ENCODE measurements around the gene ANKRD12. TPM values are rescaled to one million over a fixed set of nuclear protein-coding genes. Genes with fewer than 3 reads are reported as not detected.
"Not testable (repeated sequence)": the region's sequence is repeated elsewhere in the genome, so short reads cannot be mapped to it uniquely, and the experiment has no call there.

The ANKRD12 gene
- total and polyA plus RNA-seq, 2 donors (not counting 1 experiment from before 2014, with no cell fraction given) = 8.0 to 183 TPM

- CTCF ChIA-PET = interaction anchor here (0.7 to 1.6 kb wide), 4 partner anchors 8 to 94 kb away, joined by 3 to 4 read pairs (median 3); no protein-coding TSS in a partner anchor
- Histone ChIP-seq H3K79me2 (ENCODE audit: control insufficient read depth, insufficient read depth, low read length) (peaks cover 99% of the 10 kb centered on the region), H3K4me2 (replicated peaks; ENCODE audit: low read depth, low read length, poor library complexity, severe bottlenecking) (no peak overlapping the region), H3K4me1 (ENCODE audit: control insufficient read depth in 2 of 2, insufficient read depth in 2 of 2, low read length in 2 of 2) (peaks cover 0 to 22% of the 10 kb centered on the region in 2 donors), H3K9me3 (ENCODE audit: control extremely low read depth in 1 of 3, control insufficient read depth in 2 of 3, insufficient read depth in 1 of 3, low read length in 2 of 3) (peaks cover 0 to 12% (median 7%) of the 10 kb centered on the region in 3 donors), H3K27me3 (replicated peaks in 1 of 4; ENCODE audit: control extremely low read depth in 1 of 4, control insufficient read depth in 3 of 4, insufficient read depth in 4 of 4, low read length in 3 of 4) (no peaks in the 10 kb centered on the region), H2AFZ (ENCODE audit: insufficient read depth, low read depth, low read length, poor library complexity, severe bottlenecking) (no peak overlapping the region), H3K4me3 (ENCODE audit: control extremely low read depth in 1 of 5, extremely low read depth in 1 of 5, insufficient read depth in 1 of 5, low read depth in 2 of 5, low read length in 4 of 5) (no peak overlapping the region), H3K36me3 (replicated peaks in 1 of 2; ENCODE audit: control extremely low read depth in 1 of 2, control insufficient read depth in 1 of 2, extremely low read depth in 1 of 2, insufficient read depth in 2 of 2, low read length in 1 of 2) (peaks cover 1 to 14% of the 10 kb centered on the region in 2 experiments), H4K20me1 (ENCODE audit: control insufficient read depth, insufficient read depth, low read length, poor library complexity, severe bottlenecking) (peaks cover 92% of the 10 kb centered on the region), H3K27ac (ENCODE audit: low read length in 2 of 2) (no peak overlapping the region), H3K9ac (ENCODE audit: low read length) (no peak overlapping the region)
- Mint-ChIP-seq H3K27me3 (no peaks in the 10 kb centered on the region), H3K27ac (no peak overlapping the region), H3K4me3 (no peak overlapping the region), H3K9me3 (ENCODE audit: insufficient read depth) (peaks cover 13% of the 10 kb centered on the region), H3K4me1 (peaks cover 55% of the 10 kb centered on the region)
- ATAC-seq (ENCODE audit: low read depth) = no peak
- no peak for DNase-seq
- TF ChIP-seq EZH2 (IDR thresholded peaks at IDR 0.05; ENCODE audit: borderline replicate concordance, insufficient read depth, low read depth, low read length, poor library complexity, severe bottlenecking) (no peak), CTCF (IDR thresholded peaks at IDR 0.05) (no peak)
- POLR2A ChIA-PET = no interaction called here
- WGBS (ENCODE audit: insufficient coverage) = 100% methylated on average over 1 of the region's 4 CpGs
- intact Hi-C loops (cut with micrococcal nuclease) = no loop called here
Measured at GRCh38 chr18:9160014-9160413, 23.4 kb downstream of the ANKRD12 start.

GRCh38 chr18:9162663-9163062 is 26.1 kb downstream of the ANKRD12 start:
- Histone ChIP-seq H3K79me2 (ENCODE audit: control insufficient read depth, insufficient read depth, low read length) (peaks cover 80% of the 10 kb centered on the region), H3K4me1 (ENCODE audit: control insufficient read depth in 2 of 2, insufficient read depth in 2 of 2, low read length in 2 of 2) (peaks cover 0 to 14% of the 10 kb centered on the region in 2 donors), H3K36me3 (replicated peaks in 1 of 2; ENCODE audit: control extremely low read depth in 1 of 2, control insufficient read depth in 1 of 2, extremely low read depth in 1 of 2, insufficient read depth in 2 of 2, low read length in 1 of 2) (peaks cover 1 to 14% of the 10 kb centered on the region in 2 experiments), H4K20me1 (ENCODE audit: control insufficient read depth, insufficient read depth, low read length, poor library complexity, severe bottlenecking) (peaks cover 74% of the 10 kb centered on the region), H3K9me3 (ENCODE audit: control extremely low read depth in 1 of 3, control insufficient read depth in 2 of 3, insufficient read depth in 1 of 3, low read length in 2 of 3) (peaks cover 0 to 12% (median 7%) of the 10 kb centered on the region in 3 donors)
- Mint-ChIP-seq H3K9me3 (ENCODE audit: insufficient read depth) (peaks cover 15% of the 10 kb centered on the region), H3K4me1 (peaks cover 47% of the 10 kb centered on the region)
- H2AFZ ChIP-seq (ENCODE audit: insufficient read depth, low read depth, low read length, poor library complexity, severe bottlenecking); ATAC-seq (ENCODE audit: low read depth); H3K4me3 ChIP-seq (ENCODE audit: control extremely low read depth in 1 of 5, extremely low read depth in 1 of 5, insufficient read depth in 1 of 5, low read depth in 2 of 5, low read length in 4 of 5); POLR2A ChIA-PET; intact Hi-C loops (cut with micrococcal nuclease); H3K4me3 Mint-ChIP-seq; H3K27me3 ChIP-seq (replicated peaks in 1 of 4; ENCODE audit: control extremely low read depth in 1 of 4, control insufficient read depth in 3 of 4, insufficient read depth in 4 of 4, low read length in 3 of 4); H3K27ac ChIP-seq (ENCODE audit: low read length in 2 of 2); H3K27ac Mint-ChIP-seq; H3K4me2 ChIP-seq (replicated peaks; ENCODE audit: low read depth, low read length, poor library complexity, severe bottlenecking); H3K27me3 Mint-ChIP-seq; H3K9ac ChIP-seq (ENCODE audit: low read length); DNase-seq; CTCF ChIA-PET: not testable (repeated sequence)
- 100% methylated on average over 1 of the region's 4 CpGs for WGBS (ENCODE audit: insufficient coverage)

- H3K9me3 ChIP-seq (ENCODE audit: control extremely low read depth in 1 of 3, control insufficient read depth in 2 of 3, insufficient read depth in 1 of 3, low read length in 2 of 3) = peaks cover 0 to 12% (median 7%) of the 10 kb centered on the region in 3 donors
- DNase-seq; H3K27ac Mint-ChIP-seq; H3K27ac ChIP-seq (ENCODE audit: low read length in 2 of 2); H3K4me2 ChIP-seq (replicated peaks; ENCODE audit: low read depth, low read length, poor library complexity, severe bottlenecking); H3K27me3 ChIP-seq (replicated peaks in 1 of 4; ENCODE audit: control extremely low read depth in 1 of 4, control insufficient read depth in 3 of 4, insufficient read depth in 4 of 4, low read length in 3 of 4); CTCF ChIA-PET; H3K9ac ChIP-seq (ENCODE audit: low read length); H3K4me3 Mint-ChIP-seq; H3K27me3 Mint-ChIP-seq; intact Hi-C loops (cut with micrococcal nuclease); H3K4me1 ChIP-seq (ENCODE audit: control insufficient read depth in 2 of 2, insufficient read depth in 2 of 2, low read length in 2 of 2); POLR2A ChIA-PET; ATAC-seq (ENCODE audit: low read depth); H3K4me3 ChIP-seq (ENCODE audit: control extremely low read depth in 1 of 5, extremely low read depth in 1 of 5, insufficient read depth in 1 of 5, low read depth in 2 of 5, low read length in 4 of 5); H2AFZ ChIP-seq (ENCODE audit: insufficient read depth, low read depth, low read length, poor library complexity, severe bottlenecking); H3K36me3 ChIP-seq (replicated peaks in 1 of 2; ENCODE audit: control extremely low read depth in 1 of 2, control insufficient read depth in 1 of 2, extremely low read depth in 1 of 2, insufficient read depth in 2 of 2, low read length in 1 of 2): not testable (repeated sequence)
- peaks cover 42% of the 10 kb centered on the region for H3K4me1 Mint-ChIP-seq
- H3K9me3 Mint-ChIP-seq (ENCODE audit: insufficient read depth) = peaks cover 15% of the 10 kb centered on the region
- peaks cover 71% of the 10 kb centered on the region for H3K79me2 ChIP-seq (ENCODE audit: control insufficient read depth, insufficient read depth, low read length)
- H4K20me1 ChIP-seq (ENCODE audit: control insufficient read depth, insufficient read depth, low read length, poor library complexity, severe bottlenecking) = peaks cover 59% of the 10 kb centered on the region
Measured at GRCh38 chr18:9164149-9164548, 27.6 kb downstream of the ANKRD12 start.

Data from B cell (primary cell).